Panc1 (cell line): ENCODE results near the gene FGF19.

ENCODE experiments used
- POLR2AphosphoS5 ChIP-seq: IDR thresholded peaks from 2 replicates; pipeline ENCODE4 v1.6.1; 2012; ENCODE audit warnings: mild to moderate bottlenecking, low read depth, low read length, moderate library complexity
- TF ChIP-seq, protein P1 (sequence below): fragments of 450-650 bp; IDR thresholded peaks from 2 replicates; pipeline ENCODE4 v1.5.1; 2017; ENCODE audit warnings: mild to moderate bottlenecking
- TF ChIP-seq, protein P2 (sequence below), 2 experiments: IDR thresholded peaks; 2 replicates each; pipeline ENCODE4 v1.6.1; 2011 to 2012; ENCODE audit warnings: low read depth in 2 of 2, control low read depth in 1 of 2, low read length in 1 of 2, mild to moderate bottlenecking in 1 of 2, moderate library complexity in 1 of 2; ENCODE audit not compliant: insufficient read depth in 1 of 2

DNA sequence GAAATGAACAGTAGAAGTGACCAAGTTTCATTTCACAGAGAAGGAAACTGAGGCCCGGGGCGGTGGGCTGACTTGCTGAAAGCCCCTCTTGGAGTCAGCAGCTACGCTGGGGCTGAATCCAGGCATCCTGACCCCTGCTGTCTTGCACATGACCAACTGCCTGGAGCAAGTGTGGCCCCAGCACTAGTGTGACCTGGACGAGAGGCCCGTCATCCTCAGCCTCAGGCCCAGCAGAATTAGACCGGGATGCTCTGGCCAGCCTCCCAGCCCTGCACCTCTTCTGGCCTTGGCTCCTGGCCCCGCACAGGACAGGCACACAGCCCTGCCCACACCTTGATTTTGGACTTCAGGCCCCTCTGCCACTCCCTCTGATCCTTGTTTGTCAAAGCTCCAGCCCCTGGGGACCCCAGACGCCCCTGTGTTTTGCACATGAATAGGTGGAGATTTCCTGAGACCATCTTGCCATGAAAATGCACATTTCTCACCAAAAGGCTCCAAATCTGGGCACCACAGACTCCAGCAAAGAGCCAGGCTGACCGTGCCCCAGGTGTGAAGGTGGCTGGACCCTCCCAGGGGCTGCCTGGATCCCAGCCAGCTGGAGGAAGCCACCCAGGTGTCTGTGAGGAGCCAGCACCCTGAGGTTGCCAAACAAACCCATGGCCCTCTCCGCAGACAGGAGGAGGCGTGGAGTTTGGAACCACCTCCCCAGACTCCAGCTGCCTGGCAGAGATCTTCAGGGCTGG, 46.5 kb upstream of the FGF19 start:
- TF ChIP-seq, protein P1, sequence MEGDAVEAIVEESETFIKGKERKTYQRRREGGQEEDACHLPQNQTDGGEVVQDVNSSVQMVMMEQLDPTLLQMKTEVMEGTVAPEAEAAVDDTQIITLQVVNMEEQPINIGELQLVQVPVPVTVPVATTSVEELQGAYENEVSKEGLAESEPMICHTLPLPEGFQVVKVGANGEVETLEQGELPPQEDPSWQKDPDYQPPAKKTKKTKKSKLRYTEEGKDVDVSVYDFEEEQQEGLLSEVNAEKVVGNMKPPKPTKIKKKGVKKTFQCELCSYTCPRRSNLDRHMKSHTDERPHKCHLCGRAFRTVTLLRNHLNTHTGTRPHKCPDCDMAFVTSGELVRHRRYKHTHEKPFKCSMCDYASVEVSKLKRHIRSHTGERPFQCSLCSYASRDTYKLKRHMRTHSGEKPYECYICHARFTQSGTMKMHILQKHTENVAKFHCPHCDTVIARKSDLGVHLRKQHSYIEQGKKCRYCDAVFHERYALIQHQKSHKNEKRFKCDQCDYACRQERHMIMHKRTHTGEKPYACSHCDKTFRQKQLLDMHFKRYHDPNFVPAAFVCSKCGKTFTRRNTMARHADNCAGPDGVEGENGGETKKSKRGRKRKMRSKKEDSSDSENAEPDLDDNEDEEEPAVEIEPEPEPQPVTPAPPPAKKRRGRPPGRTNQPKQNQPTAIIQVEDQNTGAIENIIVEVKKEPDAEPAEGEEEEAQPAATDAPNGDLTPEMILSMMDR: no peak
- TF ChIP-seq, protein P2, sequence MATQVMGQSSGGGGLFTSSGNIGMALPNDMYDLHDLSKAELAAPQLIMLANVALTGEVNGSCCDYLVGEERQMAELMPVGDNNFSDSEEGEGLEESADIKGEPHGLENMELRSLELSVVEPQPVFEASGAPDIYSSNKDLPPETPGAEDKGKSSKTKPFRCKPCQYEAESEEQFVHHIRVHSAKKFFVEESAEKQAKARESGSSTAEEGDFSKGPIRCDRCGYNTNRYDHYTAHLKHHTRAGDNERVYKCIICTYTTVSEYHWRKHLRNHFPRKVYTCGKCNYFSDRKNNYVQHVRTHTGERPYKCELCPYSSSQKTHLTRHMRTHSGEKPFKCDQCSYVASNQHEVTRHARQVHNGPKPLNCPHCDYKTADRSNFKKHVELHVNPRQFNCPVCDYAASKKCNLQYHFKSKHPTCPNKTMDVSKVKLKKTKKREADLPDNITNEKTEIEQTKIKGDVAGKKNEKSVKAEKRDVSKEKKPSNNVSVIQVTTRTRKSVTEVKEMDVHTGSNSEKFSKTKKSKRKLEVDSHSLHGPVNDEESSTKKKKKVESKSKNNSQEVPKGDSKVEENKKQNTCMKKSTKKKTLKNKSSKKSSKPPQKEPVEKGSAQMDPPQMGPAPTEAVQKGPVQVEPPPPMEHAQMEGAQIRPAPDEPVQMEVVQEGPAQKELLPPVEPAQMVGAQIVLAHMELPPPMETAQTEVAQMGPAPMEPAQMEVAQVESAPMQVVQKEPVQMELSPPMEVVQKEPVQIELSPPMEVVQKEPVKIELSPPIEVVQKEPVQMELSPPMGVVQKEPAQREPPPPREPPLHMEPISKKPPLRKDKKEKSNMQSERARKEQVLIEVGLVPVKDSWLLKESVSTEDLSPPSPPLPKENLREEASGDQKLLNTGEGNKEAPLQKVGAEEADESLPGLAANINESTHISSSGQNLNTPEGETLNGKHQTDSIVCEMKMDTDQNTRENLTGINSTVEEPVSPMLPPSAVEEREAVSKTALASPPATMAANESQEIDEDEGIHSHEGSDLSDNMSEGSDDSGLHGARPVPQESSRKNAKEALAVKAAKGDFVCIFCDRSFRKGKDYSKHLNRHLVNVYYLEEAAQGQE (IDR thresholded peaks at IDR 0.05; ENCODE audit: insufficient read depth in 1 of 2, low read depth in 2 of 2, low read length in 1 of 2): no peak
- TF ChIP-seq POLR2AphosphoS5: no peak
